Gastrocnemius medialis (tissue), 4 donors: Measurements from ENCODE around the gene TMEM130. TPM values are rescaled to one million over a fixed set of nuclear protein-coding genes. Genes with fewer than 3 reads are reported as not detected.

Experiments
- ATAC-seq, 2 donors: fragments of 150-250 bp; one replicate each; pipeline ENCODE4 v1.9.1; 2016
- DNase-seq, 2 donors: peaks; one replicate each; pipeline ENCODE4 v3.0.0-alpha.2; 2019
- H3K27ac ChIP-seq, 4 donors: fragments of 200-600 bp; sonication (generic); 1 replicate in 1 of 4; 2 replicates in 3 of 4; pipeline ENCODE4 v1.5.1; 2016 to 2018; ENCODE audit warnings: mild to moderate bottlenecking in 2 of 4, moderate library complexity in 1 of 4
- H3K27me3 ChIP-seq, 3 donors: fragments of 200-600 bp; sonication (generic) in 2 of 3; 1 replicate in 1 of 3; 2 replicates in 2 of 3; pipeline versions ENCODE4 v1.5.1 to v1.6.0; 2016 to 2019; ENCODE audit warnings: mild to moderate bottlenecking in 1 of 3, moderate library complexity in 1 of 3
- H3K36me3 ChIP-seq, 2 donors: fragments of 200-600 bp; sonication (generic) in 1 of 2; one replicate each; pipeline ENCODE4 v1.5.1; 2017 to 2018
- H3K4me1 ChIP-seq, 2 donors: fragments of 200-600 bp; sonication (generic) in 1 of 2; one replicate each; pipeline ENCODE4 v1.5.1; 2016 to 2017; ENCODE audit warnings: mild to moderate bottlenecking in 2 of 2
- H3K4me3 ChIP-seq, 4 donors: fragments of 200-600 bp; sonication (generic) in 3 of 4; 1 replicate in 1 of 4; 2 replicates in 3 of 4; pipeline ENCODE4 v1.5.1; 2016 to 2019; ENCODE audit warnings: mild to moderate bottlenecking in 2 of 4
- H3K9me3 ChIP-seq, 3 donors: fragments of 200-600 bp; sonication (generic) in 2 of 3; 1 replicate in 1 of 3; 2 replicates in 2 of 3; pipeline ENCODE4 v1.5.1; 2016 to 2019
- CTCF ChIP-seq, 5 experiments: fragments of 450-650 bp in 3 of 5; fragments of 200-600 bp in 2 of 5; sonication (generic) in 2 of 5; IDR thresholded peaks in 4 of 5; conservative IDR thresholded peaks in 1 of 5; 1 replicate in 4 of 5; 2 replicates in 1 of 5; pipeline ENCODE4 v1.5.1; 2016 to 2019; ENCODE audit warnings: antibody characterized with exemption in 5 of 5, mild to moderate bottlenecking in 3 of 5, moderate library complexity in 3 of 5
- POLR2A ChIP-seq, 2 donors: fragments of 450-650 bp; IDR thresholded peaks; one replicate each; pipeline ENCODE4 v1.6.1; 2017; ENCODE audit warnings: antibody characterized with exemption in 2 of 2, mild to moderate bottlenecking in 2 of 2, moderate library complexity in 2 of 2
- in situ Hi-C, 4 donors: fragments of 200-750 bp; cut with MboI; loops; one replicate each; pipeline versions ENCODE4 v1.15.0 to v1.8.0; 2017; ENCODE audit warnings: low sequenced_read_pairs in 4 of 4
- intact Hi-C: fragments of 100-400 bp; cut with DNase I; formaldehyde crosslinking; loops from one replicate; pipeline ENCODE4 v1.15.1; 2023; ENCODE audit warnings: low total_unique reads
- total RNA-seq, 4 donors: library from RNA; depleted of rRNA; stranded (reverse); fragments of >200 nt; gene quantifications; one replicate each; pipeline versions ENCODE4 v1.1.0 to v1.2.3, GENCODE V29; 2016

The TMEM130 gene
- total RNA-seq, 4 donors from 2014 or later = not detected

GRCh38 chr7:98866351-98866750 is 3.5 kb downstream of the TMEM130 start:
- Histone ChIP-seq H3K36me3 (no peaks in the 10 kb centered on the region), H3K4me3 (no peak overlapping the region), H3K27ac (no peak overlapping the region), H3K27me3 (peaks cover 11 to 22% (median 20%) of the 10 kb centered on the region in 3 donors), H3K9me3 (no peaks in the 10 kb centered on the region), H3K4me1 (no peaks in the 10 kb centered on the region)
- ATAC-seq (no peak), DNase-seq (no peak)
- in situ Hi-C loops (no loop called here), intact Hi-C loops (no loop called here)
- no peak for TF ChIP-seq POLR2A (IDR thresholded peaks at IDR 0.05)
- TF ChIP-seq CTCF (IDR thresholded peaks at IDR 0.05 in 4 of 5, conservative IDR thresholded peaks at IDR 0.05 in 1 of 5) = no peak

- in situ Hi-C loops = no loop called here
- H3K27me3 ChIP-seq = peaks cover 5 to 13% (median 8%) of the 10 kb centered on the region in 3 donors
Measured at GRCh38 chr7:98864731-98865453, 4.9 kb downstream of the TMEM130 start.

GRCh38 chr7:98863601-98864000 is 6.2 kb downstream of the TMEM130 start:
- H3K4me3 ChIP-seq = no peak overlapping the region
- ATAC-seq (no peak), DNase-seq (no peak)
- intact Hi-C loops (no loop called here), in situ Hi-C loops (no loop called here)
- no peak overlapping the region for H3K27ac ChIP-seq
- TF ChIP-seq POLR2A (IDR thresholded peaks at IDR 0.05) (no peak), CTCF (IDR thresholded peaks at IDR 0.05 in 4 of 5, conservative IDR thresholded peaks at IDR 0.05 in 1 of 5) (no peak)
- no peaks in the 10 kb centered on the region for H3K9me3 ChIP-seq
- no peaks in the 10 kb centered on the region for H3K4me1 ChIP-seq
- H3K36me3 ChIP-seq = no peaks in the 10 kb centered on the region
- peaks cover 0 to 1% (median 0%) of the 10 kb centered on the region in 3 donors for H3K27me3 ChIP-seq

More at GRCh38 chr7:98864731-98865453, 4.9 kb downstream of the TMEM130 start:
- intact Hi-C loops = no loop called here
- no peak for TF ChIP-seq CTCF (IDR thresholded peaks at IDR 0.05 in 4 of 5, conservative IDR thresholded peaks at IDR 0.05 in 1 of 5)
- no peak for TF ChIP-seq POLR2A (IDR thresholded peaks at IDR 0.05)
- ATAC-seq = no peak
- H3K9me3 ChIP-seq = no peaks in the 10 kb centered on the region
- H3K36me3 ChIP-seq = no peaks in the 10 kb centered on the region
- H3K27ac ChIP-seq = no peak overlapping the region
- H3K4me3 ChIP-seq = no peak overlapping the region
- DNase-seq = no peak
- H3K4me1 ChIP-seq = no peaks in the 10 kb centered on the region

GRCh38 chr7:98862716-98863420 is 6.9 kb downstream of the TMEM130 start:
- intact Hi-C loops (no loop called here), in situ Hi-C loops (no loop called here)
- DNase-seq (no peak), ATAC-seq (no peak)
- no peak overlapping the region for H3K4me3 ChIP-seq
- no peaks in the 10 kb centered on the region for H3K27me3 ChIP-seq
- H3K27ac ChIP-seq = no peak overlapping the region
- no peaks in the 10 kb centered on the region for H3K36me3 ChIP-seq
- no peaks in the 10 kb centered on the region for H3K9me3 ChIP-seq
- TF ChIP-seq POLR2A (IDR thresholded peaks at IDR 0.05) = no peak
- no peak for TF ChIP-seq CTCF (IDR thresholded peaks at IDR 0.05 in 4 of 5, conservative IDR thresholded peaks at IDR 0.05 in 1 of 5)
- no peaks in the 10 kb centered on the region for H3K4me1 ChIP-seq
